Measurements from ENCODE around the gene DNAJC6. TPM values are rescaled to one million over a fixed set of nuclear protein-coding genes. Genes with fewer than 3 reads are reported as not detected.

Gene DNAJC6
- total RNA-seq, 1 donor from 2014 or later, result 0.67 TPM

DNA sequence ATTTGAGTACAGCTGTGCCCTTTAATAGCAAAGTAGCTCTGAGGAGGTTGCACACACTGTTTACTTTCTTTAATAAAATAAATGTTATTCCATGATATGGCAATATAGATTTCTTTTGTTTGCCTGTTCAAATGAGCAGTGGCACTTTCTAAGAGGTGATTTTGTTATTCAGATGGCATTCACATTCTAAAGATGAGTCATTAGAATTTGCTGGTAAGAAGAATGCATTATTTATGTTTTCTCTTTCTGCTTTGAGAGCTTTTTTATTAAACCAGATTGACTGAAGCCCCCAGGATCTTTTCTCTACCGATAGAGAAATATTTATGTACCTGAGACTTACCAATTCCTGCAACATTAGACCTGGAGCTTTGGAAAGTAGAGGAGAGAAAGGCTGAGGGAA is 100.0 kb downstream of the DNAJC6 start:
- TF ChIP-seq, protein P1, sequence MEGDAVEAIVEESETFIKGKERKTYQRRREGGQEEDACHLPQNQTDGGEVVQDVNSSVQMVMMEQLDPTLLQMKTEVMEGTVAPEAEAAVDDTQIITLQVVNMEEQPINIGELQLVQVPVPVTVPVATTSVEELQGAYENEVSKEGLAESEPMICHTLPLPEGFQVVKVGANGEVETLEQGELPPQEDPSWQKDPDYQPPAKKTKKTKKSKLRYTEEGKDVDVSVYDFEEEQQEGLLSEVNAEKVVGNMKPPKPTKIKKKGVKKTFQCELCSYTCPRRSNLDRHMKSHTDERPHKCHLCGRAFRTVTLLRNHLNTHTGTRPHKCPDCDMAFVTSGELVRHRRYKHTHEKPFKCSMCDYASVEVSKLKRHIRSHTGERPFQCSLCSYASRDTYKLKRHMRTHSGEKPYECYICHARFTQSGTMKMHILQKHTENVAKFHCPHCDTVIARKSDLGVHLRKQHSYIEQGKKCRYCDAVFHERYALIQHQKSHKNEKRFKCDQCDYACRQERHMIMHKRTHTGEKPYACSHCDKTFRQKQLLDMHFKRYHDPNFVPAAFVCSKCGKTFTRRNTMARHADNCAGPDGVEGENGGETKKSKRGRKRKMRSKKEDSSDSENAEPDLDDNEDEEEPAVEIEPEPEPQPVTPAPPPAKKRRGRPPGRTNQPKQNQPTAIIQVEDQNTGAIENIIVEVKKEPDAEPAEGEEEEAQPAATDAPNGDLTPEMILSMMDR (IDR thresholded peaks at IDR 0.05), result no peak
- Mint-ChIP-seq H3K27me3 (peaks cover 25% of the 10 kb centered on the region), H3K36me3 (ENCODE audit: low read depth) (no peaks in the 10 kb centered on the region), H3K4me3 (no peak overlapping the region), H3K27ac (no peak overlapping the region), H3K4me1 (no peaks in the 10 kb centered on the region), H3K9me3 (peaks cover 4% of the 10 kb centered on the region)
- POLR2A ChIA-PET, result no interaction called here
- CTCF ChIA-PET, result no interaction called here
- ATAC-seq (ENCODE audit: low read depth) (no peak), DNase-seq (no peak)
- intact Hi-C loops (cut with micrococcal nuclease), result no loop called here

DNA sequence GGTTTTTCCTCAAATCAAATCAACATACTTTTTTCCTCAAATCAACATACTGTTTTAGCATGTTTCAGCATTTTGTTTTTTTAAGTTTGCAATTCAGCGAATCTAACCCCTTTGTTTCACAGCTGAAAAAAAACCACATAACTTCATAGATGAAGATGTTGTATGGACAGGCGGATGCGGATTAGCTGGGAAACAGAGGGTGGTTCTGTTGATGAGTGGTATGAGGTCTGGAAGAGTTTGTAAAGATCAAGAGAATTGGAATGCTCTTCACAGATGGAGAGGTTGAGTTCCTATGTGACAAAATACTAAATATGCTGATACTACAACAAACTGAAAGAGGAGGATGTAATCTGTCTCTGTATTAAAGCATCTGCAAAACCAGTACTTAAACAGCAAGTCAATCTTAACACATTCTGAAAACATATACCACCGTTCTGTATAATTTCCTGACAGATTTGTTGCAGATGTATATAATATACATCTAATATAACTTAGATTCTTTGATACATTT is 100.5 kb downstream of the DNAJC6 start:
- Mint-ChIP-seq H3K27me3 (peaks cover 25% of the 10 kb centered on the region), H3K27ac (no peak overlapping the region), H3K36me3 (ENCODE audit: low read depth) (no peaks in the 10 kb centered on the region), H3K4me1 (no peaks in the 10 kb centered on the region), H3K4me3 (no peak overlapping the region), H3K9me3 (peaks cover 4% of the 10 kb centered on the region)
- DNase-seq, result no peak
- TF ChIP-seq, protein P1 (IDR thresholded peaks at IDR 0.05), result no peak
- ChIA-PET CTCF (no interaction called here), POLR2A (interaction anchor here (1.0 kb wide), 1 partner anchor 10 kb away, joined by 4 read pairs; no protein-coding TSS in a partner anchor)
- ATAC-seq (ENCODE audit: low read depth), result no peak
- intact Hi-C loops (cut with micrococcal nuclease), result no loop called here

DNA sequence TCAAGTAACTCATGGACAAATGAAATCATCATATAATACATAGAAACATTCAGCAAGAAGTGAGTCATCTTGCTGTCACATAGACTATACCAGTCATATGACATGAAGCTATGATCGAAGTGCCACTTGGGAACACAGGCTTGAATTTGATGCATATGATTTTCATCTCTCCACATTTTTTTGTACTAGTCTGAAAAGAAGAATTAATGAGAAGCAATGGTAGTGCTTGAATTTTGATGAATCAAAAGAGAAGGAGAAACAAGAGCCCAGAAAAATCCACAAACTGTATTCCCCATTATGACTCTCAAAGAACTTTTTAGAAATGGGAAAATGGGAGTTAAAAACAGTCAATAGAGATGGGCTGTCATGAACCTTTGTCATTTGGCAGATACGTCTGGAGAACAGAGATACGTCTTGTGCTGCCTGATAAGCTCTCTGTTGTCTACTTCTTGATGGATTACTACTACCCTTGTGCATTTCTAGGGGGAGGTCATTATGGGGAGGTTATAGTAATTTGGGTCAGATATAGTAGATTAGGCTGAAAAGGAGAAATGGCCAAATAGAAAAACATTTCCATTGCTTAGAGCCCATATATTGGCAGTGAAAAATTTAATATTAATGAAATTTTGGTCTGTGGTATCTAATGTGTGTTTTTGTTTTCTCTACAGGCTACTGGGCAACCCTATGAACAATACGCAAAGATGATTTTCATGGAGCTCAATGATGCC is 103.1 kb downstream of the DNAJC6 start:
- Mint-ChIP-seq H3K27ac (no peak overlapping the region), H3K27me3 (peaks cover 22% of the 10 kb centered on the region), H3K36me3 (ENCODE audit: low read depth) (no peaks in the 10 kb centered on the region), H3K4me3 (no peak overlapping the region), H3K9me3 (peaks cover 4% of the 10 kb centered on the region), H3K4me1 (no peaks in the 10 kb centered on the region)
- DNase-seq (no peak), ATAC-seq (ENCODE audit: low read depth) (no peak)
- ChIA-PET CTCF (no interaction called here), POLR2A (no interaction called here)
- TF ChIP-seq, protein P1 (IDR thresholded peaks at IDR 0.05), result no peak
- intact Hi-C loops (cut with micrococcal nuclease), result no loop called here

DNA sequence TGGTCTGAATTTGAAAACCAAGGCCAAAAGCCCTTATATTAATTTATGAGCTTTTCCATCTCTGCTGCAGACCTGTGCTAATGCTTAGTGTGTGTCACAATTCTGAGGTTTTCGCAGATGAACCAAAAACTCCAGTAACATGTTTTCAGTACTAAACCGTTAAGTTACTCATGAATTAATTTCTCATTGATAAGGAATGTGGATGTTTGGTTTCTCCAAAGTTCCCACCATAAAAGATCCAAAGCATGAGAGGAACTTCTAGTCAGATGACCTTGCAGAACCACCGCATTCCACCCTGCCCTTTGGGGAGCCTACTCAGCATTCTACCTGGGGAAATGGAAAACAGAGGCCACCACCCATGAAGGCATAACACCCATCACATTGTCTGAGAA is 103.6 kb downstream of the DNAJC6 start:
- TF ChIP-seq, protein P1 (IDR thresholded peaks at IDR 0.05), result no peak
- no peak for DNase-seq

DNA sequence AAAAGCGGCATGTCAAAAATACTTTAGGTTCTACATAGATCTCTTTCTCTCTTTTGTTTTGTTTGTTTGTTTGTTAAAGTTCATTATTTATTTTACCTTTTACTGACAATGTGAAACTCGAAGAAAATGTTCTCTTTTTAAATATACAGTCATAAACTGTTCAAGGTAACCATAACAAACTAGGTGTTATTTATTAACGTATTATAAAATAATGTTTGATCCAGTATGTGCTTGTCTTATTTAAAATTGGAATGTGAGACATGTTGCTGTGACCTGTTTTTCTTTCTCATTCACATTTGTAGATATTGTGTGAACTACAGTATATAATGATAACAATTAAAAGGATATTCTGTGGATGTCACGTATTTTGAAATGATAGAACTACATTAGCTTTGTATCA is 105.2 kb downstream of the DNAJC6 start:
- ATAC-seq (ENCODE audit: low read depth) (no peak), DNase-seq (no peak)
- Mint-ChIP-seq H3K4me1 (peaks cover 8% of the 10 kb centered on the region), H3K27me3 (peaks cover 18% of the 10 kb centered on the region), H3K36me3 (ENCODE audit: low read depth) (no peaks in the 10 kb centered on the region), H3K27ac (no peak overlapping the region), H3K4me3 (no peak overlapping the region), H3K9me3 (peaks cover 4% of the 10 kb centered on the region)
- intact Hi-C loops (cut with micrococcal nuclease), result no loop called here
- ChIA-PET POLR2A (no interaction called here), CTCF (no interaction called here)
- TF ChIP-seq, protein P1 (IDR thresholded peaks at IDR 0.05), result no peak

More for the DNA sequence above, 103.6 kb downstream of the DNAJC6 start:
- Mint-ChIP-seq H3K4me1 (no peaks in the 10 kb centered on the region), H3K27ac (no peak overlapping the region), H3K27me3 (peaks cover 21% of the 10 kb centered on the region), H3K4me3 (no peak overlapping the region), H3K9me3 (peaks cover 4% of the 10 kb centered on the region), H3K36me3 (ENCODE audit: low read depth) (no peaks in the 10 kb centered on the region)
- CTCF ChIA-PET, result no interaction called here
- intact Hi-C loops (cut with micrococcal nuclease), result no loop called here
- ATAC-seq (ENCODE audit: low read depth), result no peak
- POLR2A ChIA-PET, result no interaction called here

Measured in activated B cell treated with CpG ODN at 0.5 μM for 24 hours (primary cell).